Esophagus muscularis mucosa (tissue), 4 donors: ENCODE data around the gene IFITM2. TPM values are rescaled to one million over a fixed set of nuclear protein-coding genes. Genes with fewer than 3 reads are reported as not detected.
A peak's percentile ranks its signal among the peaks of the same experiment; 100 is the strongest.

Experiments
- DNase-seq: peaks from one replicate; pipeline ENCODE4 v3.0.0-alpha.2; 2017; ENCODE audit errors: extremely low spot score
- H3K27ac ChIP-seq, 4 donors: fragments of 200-600 bp; sonication (generic); replicated peaks in 1 of 4; 1 replicate in 3 of 4; 2 replicates in 1 of 4; pipeline ENCODE4 v1.5.1; 2016 to 2019; ENCODE audit warnings: mild to moderate bottlenecking in 1 of 4
- H3K27me3 ChIP-seq, 4 donors: fragments of 200-600 bp; sonication (generic); one replicate each; pipeline versions ENCODE4 v1.5.1 to v1.6.0; 2016 to 2019
- H3K36me3 ChIP-seq, 4 donors: fragments of 200-600 bp; sonication (generic); one replicate each; pipeline ENCODE4 v1.5.1; 2016 to 2019
- H3K4me1 ChIP-seq, 4 donors: fragments of 200-600 bp; sonication (generic); one replicate each; pipeline ENCODE4 v1.5.1; 2016 to 2019
- H3K4me3 ChIP-seq, 4 donors: fragments of 200-600 bp; sonication (generic); 1 replicate in 2 of 4; 2 replicates in 2 of 4; pipeline ENCODE4 v1.5.1; 2016 to 2019; ENCODE audit warnings: mild to moderate bottlenecking in 4 of 4, moderate library complexity in 1 of 4
- H3K9me3 ChIP-seq, 4 donors: fragments of 200-600 bp; sonication (generic); 1 replicate in 3 of 4; 2 replicates in 1 of 4; pipeline ENCODE4 v1.5.1; 2016 to 2019
- EP300 ChIP-seq: sonication (generic); formaldehyde crosslinking; IDR thresholded peaks from one replicate; pipeline ENCODE4 v1.6.1; 2017; ENCODE audit warnings: antibody characterized with exemption
- POLR2A ChIP-seq: fragments of 450-650 bp; IDR thresholded peaks from one replicate; pipeline ENCODE4 v1.6.1; 2017; ENCODE audit warnings: antibody characterized with exemption, moderate library complexity, mild to moderate bottlenecking, low read depth
- POLR2AphosphoS5 ChIP-seq, 2 donors: sonication (generic); formaldehyde crosslinking; IDR thresholded peaks; one replicate each; pipeline ENCODE4 v1.6.1; 2017; ENCODE audit warnings: antibody characterized with exemption in 2 of 2
- WGBS: methylation state at CpG from one replicate; pipeline ENCODE4 v1.1.5; 2018; 5-methylcytosine and 5-hydroxymethylcytosine counted together
- intact Hi-C: fragments of 100-400 bp; cut with DNase I; formaldehyde crosslinking; loops from one replicate; pipeline ENCODE4 v1.15.1; 2023
- total RNA-seq, 4 donors: library from RNA; depleted of rRNA; stranded (reverse); fragments of >200 nt; gene quantifications; one replicate each; pipeline versions ENCODE4 v1.1.0 to v1.2.1, GENCODE V29; 2016
- TF ChIP-seq, protein P1 (sequence below), 3 experiments: fragments of 200-600 bp in 2 of 3; fragments of 450-650 bp in 1 of 3; sonication (generic) in 2 of 3; IDR thresholded peaks; one replicate each; pipeline ENCODE4 v1.5.1; 2017 to 2019; ENCODE audit warnings: antibody characterized with exemption in 3 of 3, mild to moderate bottlenecking in 2 of 3, moderate library complexity in 1 of 3

IFITM2 gene
- total RNA-seq, 4 donors from 2014 or later, result 92.2 to 235 (median 194) TPM

DNA sequence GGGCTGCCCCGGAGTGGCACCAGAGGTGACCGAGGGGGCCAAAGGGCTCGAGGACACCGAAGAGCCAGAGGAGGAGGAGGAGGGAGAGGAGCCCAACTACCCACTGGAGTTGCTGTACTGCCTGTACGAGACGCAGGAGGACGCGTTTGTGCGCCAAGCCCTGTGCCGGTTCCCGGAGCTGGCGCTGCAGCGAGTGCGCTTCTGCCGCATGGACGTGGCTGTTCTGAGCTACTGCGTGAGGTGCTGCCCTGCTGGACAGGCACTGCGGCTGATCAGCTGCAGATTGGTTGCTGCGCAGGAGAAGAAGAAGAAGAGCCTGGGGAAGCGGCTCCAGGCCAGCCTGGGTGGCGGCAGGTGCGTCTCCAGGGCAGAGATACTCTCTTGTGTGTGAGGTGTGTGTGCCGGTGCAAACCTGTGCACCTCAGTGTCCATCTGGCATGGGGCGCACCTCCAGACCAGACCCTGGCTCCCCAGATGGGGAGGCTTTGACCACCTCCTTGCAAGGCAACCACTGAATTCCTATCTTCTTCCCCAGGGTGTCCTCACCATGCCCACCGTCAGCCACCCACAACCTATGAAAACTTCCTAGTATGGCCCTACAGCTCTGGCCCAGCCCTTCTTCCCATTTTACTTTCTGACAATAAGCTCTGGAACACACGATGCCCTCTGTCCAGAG is 26.0 kb upstream of the IFITM2 start:
- Histone ChIP-seq H3K27ac (no peak overlapping the region), H3K9me3 (no peaks in the 10 kb centered on the region), H3K4me1 (peaks cover 20 to 35% (median 32%) of the 10 kb centered on the region in 4 donors), H3K27me3 (peaks cover 5 to 90% (median 48%) of the 10 kb centered on the region in 4 donors), H3K36me3 (no peaks in the 10 kb centered on the region), H3K4me3 (peak overlapping the region in 2 of 4 donors; percentile 38 to 48)
- DNase-seq, result no peak
- intact Hi-C loops, result no loop called here
- 38% methylated on average over 13 of the region's 26 CpGs for WGBS
- TF ChIP-seq POLR2AphosphoS5 (IDR thresholded peaks at IDR 0.05) (no peak), POLR2A (no peak), EP300 (no peak)
- TF ChIP-seq, protein P1, sequence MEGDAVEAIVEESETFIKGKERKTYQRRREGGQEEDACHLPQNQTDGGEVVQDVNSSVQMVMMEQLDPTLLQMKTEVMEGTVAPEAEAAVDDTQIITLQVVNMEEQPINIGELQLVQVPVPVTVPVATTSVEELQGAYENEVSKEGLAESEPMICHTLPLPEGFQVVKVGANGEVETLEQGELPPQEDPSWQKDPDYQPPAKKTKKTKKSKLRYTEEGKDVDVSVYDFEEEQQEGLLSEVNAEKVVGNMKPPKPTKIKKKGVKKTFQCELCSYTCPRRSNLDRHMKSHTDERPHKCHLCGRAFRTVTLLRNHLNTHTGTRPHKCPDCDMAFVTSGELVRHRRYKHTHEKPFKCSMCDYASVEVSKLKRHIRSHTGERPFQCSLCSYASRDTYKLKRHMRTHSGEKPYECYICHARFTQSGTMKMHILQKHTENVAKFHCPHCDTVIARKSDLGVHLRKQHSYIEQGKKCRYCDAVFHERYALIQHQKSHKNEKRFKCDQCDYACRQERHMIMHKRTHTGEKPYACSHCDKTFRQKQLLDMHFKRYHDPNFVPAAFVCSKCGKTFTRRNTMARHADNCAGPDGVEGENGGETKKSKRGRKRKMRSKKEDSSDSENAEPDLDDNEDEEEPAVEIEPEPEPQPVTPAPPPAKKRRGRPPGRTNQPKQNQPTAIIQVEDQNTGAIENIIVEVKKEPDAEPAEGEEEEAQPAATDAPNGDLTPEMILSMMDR (IDR thresholded peaks at IDR 0.05), result no peak

DNA sequence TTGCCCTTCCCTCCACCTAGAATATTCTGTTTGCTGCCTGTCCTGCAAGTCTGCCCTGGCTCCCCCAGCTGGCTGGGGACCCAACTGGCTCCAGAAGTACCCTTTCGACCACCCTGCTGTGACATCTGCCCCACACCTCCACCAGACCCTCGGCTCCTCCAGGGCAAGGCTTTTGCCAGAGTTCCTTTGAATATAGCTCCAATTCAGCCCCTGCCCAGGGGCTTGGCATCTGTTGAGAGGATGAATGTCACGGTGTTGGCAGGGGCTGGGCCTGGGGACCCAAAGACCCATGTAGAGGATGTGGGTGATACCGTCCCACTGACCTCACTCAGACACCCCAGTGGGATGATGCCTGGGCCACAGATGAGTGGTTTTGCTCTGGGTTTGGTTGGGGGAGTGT is 25.4 kb upstream of the IFITM2 start:
- H3K4me1 ChIP-seq, result peaks cover 20 to 35% (median 32%) of the 10 kb centered on the region in 4 donors
- intact Hi-C loops, result no loop called here
- no peak overlapping the region for H3K27ac ChIP-seq
- H3K27me3 ChIP-seq, result peaks cover 5 to 91% (median 48%) of the 10 kb centered on the region in 4 donors
- no peak overlapping the region for H3K4me3 ChIP-seq
- no peak for TF ChIP-seq EP300
- no peak for TF ChIP-seq POLR2AphosphoS5 (IDR thresholded peaks at IDR 0.05)
- TF ChIP-seq, protein P1 (IDR thresholded peaks at IDR 0.05), result no peak
- no peak for TF ChIP-seq POLR2A
- H3K9me3 ChIP-seq, result no peaks in the 10 kb centered on the region
- DNase-seq, result no peak
- WGBS, result 62% methylated on average over 3 of the region's 4 CpGs
- H3K36me3 ChIP-seq, result no peaks in the 10 kb centered on the region

DNA sequence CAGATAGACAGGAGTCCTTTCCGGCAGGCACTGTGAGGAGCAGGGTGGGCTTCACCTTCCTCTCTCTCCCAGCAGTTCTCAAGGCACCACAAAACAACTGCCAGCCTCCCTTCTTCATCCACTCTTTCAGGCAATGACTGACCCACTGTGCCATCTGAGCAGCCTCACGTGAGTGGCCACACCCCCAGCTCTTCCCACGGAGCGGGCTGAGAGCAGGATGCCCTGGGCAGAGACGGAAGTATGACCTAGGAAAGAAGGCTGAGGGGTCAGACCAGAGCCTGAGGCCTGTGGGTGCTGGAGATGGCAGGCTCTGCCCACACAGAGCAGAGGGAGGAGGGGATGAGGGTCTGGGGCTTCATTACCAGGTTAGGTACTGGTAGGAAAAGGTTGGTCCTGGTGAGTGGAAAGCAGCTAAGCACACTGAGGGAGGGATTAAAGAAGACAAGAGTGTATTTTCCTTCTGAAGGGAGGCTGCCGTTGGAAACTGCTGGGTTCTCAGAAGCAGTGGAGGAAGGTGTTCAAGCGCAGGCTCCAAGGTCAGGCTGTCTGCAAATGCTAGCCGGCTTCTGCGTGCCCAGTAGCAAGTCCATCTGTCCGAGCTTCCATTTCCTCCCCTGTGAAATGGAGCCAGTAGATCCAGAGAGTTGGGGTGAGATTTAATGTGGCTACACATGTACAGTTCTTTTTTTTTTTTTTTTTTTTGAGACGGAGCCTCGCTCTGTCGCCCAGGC is 24.8 kb upstream of the IFITM2 start:
- Histone ChIP-seq H3K27me3 (peaks cover 5 to 92% (median 48%) of the 10 kb centered on the region in 4 donors), H3K36me3 (no peaks in the 10 kb centered on the region), H3K4me1 (peaks cover 20 to 36% (median 34%) of the 10 kb centered on the region in 4 donors), H3K27ac (no peak overlapping the region), H3K4me3 (no peak overlapping the region), H3K9me3 (no peaks in the 10 kb centered on the region)
- 58% methylated on average over 12 of the region's 13 CpGs for WGBS
- intact Hi-C loops, result no loop called here
- no peak for DNase-seq
- TF ChIP-seq POLR2AphosphoS5 (IDR thresholded peaks at IDR 0.05), result no peak
- no peak for TF ChIP-seq EP300
- TF ChIP-seq, protein P1 (IDR thresholded peaks at IDR 0.05), result no peak
- no peak for TF ChIP-seq POLR2A

DNA sequence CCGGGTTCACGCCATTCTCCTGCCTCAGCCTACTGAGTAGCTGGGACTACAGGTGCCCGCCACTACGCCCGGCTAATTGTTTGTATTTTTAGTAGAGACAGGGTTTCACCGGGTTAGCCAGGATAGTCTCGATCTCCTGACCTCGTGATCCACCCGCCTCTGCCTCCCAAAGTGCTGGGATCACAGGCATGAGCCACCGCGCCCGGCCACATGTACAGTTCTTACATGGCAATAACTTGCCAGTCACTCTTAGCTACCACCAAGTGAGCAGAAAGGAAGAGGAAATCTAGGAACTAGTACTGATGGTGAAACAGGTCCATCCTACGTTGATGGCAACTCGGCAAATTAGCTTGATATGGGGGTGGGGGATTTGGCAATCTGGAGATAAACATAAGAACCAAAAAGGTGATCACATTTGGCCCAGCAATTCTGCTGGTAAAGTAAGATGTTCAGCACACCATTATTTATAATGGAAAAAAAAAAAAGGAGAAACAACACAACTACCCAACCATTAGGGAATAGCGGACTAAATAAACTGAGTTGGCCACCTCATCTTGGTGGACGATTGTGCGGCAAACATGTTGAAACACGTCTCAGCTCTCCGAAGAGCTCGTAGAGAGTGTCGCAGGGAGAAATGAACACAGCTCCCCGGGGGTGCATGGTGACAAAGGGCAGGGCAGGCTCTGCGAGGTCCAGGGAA is 24.1 kb upstream of the IFITM2 start:
- no peak for TF ChIP-seq POLR2AphosphoS5 (IDR thresholded peaks at IDR 0.05)
- TF ChIP-seq EP300, result no peak
- TF ChIP-seq POLR2A, result no peak
- TF ChIP-seq, protein P1 (IDR thresholded peaks at IDR 0.05), result no peak
- peaks cover 5 to 88% (median 45%) of the 10 kb centered on the region in 4 donors for H3K27me3 ChIP-seq
- WGBS, result 88% methylated on average over 23 of the region's 23 CpGs
- peaks cover 20 to 43% (median 41%) of the 10 kb centered on the region in 4 donors for H3K4me1 ChIP-seq
- no peak for DNase-seq
- no peaks in the 10 kb centered on the region for H3K9me3 ChIP-seq
- intact Hi-C loops, result no loop called here
- H3K4me3 ChIP-seq, result no peak overlapping the region
- H3K27ac ChIP-seq, result no peak overlapping the region
- H3K36me3 ChIP-seq, result no peaks in the 10 kb centered on the region
